DMS153 treated with DMSO at 0.1 percent for 48 hours (cell line): ENCODE results near the gene CHAC1.
A peak's percentile ranks its signal among the peaks of the same experiment; 100 is the strongest.

Experiments
- DNase-seq: peaks from one replicate; lab custom pipeline; 2025; ENCODE audit not compliant: unreplicated experiment; lab: John Stamatoyannopoulos, UW

CHAC1 gene

DNA sequence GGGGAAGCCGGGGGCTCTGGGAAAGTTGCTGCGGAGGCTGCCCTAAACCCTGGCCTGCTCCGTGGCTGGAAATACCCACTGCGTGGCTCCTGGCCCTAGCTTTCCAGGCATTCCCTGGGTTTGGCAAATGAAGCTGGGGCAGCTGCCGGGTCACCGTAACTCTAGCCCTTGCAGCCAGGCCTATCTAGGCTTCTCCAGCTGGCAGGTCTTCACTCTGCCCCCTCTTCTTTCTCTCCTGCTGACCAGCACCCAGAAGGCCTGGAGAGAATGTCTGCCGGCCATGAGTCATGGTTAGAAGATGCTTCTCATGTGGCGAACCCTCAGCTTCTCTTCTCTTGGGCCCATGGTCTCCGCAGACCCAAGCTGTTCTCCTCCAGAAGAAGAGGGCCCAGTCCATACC lies 29.7 kb upstream of the CHAC1 start:
- DNase-seq: no peak

DNA sequence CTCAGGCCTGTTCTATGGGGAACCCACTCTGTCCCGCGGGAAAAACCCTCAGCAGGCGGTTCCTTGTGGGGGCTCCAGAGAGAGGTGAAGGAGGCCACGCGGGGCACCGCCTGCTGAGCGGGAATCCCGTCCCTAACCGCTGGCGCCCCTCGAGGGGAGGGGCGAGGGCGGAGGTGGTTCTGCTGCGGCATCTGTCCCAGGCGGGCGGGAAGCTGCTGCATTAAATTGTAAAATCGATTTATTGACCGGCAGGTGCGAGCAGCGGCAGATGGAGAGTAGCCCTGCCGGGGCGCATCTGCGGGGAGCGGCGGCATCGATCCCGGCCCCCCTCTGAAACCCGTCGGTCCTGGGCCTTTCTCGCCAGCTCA lies 27.8 kb upstream of the CHAC1 start:
- DNase-seq: no peak

DNA sequence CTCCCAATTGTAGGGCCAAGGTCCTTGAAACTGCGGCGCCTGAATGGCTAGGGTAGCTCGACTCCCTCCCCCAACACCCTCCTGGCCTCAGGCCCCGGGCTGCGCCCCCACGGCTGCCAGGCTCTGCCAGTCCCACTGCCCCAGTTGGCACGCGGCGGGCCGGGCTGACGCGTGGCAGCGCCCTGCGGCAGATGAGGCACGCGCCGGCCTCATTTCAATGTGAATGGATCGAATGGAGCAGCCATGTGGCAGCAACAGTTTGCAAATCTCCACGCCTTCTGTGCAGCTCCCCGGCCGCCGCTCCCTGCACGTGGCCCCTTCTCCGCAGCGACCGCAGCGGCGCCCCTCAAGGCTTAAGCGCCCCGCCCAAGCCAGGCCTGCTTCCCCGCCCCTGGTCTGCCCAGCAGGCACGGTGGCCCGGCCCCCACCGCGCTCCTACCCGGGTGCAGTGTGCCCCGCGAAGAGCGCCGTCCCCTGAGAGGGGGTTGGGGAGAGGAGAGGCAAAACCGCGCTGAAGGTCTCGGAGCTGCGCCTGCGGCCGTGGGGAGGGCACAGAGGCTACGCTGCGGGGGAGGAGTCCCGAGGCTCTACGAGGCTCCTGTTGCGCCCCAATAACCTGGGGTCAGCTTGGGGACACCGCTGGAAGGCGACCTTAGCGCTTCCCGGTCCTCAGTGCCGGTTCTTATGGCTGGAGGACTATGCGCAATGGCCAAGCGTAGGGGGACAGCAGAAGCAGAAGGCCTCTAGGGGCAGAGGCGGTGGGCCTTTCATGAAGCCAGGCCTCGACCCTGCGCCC lies 27.2 kb upstream of the CHAC1 start:
- DNase-seq: no peak

DNA sequence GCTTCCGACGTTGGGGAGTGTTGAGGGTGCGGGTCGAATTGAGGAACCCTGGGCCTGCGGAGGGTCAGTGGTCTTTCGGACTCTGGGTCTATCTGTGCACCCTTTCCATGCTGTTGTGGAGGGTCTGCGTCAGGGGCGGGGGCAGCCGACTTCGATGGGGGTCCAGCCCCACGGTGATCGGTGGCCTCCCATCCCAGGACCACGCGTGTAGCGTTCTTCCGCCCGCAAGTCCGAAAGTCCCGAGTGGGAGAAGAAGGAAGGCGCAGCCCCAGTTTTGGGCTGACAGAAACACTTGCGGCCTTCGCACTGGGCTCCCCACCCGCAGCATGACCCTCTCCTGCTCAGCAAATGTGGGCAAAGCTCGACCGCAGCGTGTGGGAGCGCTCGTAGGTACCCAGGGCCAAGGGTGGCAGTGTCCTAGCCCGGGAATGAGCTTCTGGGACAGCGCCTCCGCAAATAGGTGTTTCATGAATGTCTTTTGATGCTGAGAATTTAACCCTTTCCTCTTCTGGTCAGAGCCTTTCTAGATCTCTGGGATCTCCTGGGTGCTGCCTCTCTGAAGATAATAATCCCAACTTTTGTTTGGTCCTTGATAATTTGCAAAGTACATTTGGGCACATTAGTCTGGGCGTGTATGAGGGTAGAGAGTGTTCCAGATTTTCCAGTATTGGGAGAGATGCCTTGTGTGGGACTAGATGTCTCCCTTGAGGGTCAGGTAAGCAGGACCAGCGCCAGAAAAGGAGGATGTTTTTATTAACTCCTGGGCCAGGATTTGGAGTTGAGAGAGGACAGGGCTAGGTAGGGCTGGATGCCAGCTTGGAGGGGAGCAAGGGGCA lies 26.4 kb upstream of the CHAC1 start:
- DNase-seq: no peak

DNA sequence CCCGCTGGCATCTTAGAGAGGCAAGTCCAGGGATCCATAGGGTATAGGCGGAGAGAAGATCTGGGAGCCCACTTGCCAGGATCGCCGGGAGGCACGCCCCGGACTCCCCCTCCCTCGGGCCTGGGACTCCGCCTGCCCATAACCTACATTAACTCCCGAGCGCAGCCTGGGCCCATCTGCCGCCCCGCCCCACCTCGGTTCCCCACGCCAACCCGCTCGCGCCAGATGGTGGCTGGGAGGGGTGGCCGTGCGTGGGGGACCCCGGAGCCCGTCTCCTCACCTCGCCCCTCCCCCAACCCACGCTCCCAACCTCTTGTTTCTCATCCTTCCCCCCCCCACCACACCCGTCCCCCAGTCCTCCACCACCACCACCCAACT lies 25.8 kb upstream of the CHAC1 start:
- no peak for DNase-seq

DNA sequence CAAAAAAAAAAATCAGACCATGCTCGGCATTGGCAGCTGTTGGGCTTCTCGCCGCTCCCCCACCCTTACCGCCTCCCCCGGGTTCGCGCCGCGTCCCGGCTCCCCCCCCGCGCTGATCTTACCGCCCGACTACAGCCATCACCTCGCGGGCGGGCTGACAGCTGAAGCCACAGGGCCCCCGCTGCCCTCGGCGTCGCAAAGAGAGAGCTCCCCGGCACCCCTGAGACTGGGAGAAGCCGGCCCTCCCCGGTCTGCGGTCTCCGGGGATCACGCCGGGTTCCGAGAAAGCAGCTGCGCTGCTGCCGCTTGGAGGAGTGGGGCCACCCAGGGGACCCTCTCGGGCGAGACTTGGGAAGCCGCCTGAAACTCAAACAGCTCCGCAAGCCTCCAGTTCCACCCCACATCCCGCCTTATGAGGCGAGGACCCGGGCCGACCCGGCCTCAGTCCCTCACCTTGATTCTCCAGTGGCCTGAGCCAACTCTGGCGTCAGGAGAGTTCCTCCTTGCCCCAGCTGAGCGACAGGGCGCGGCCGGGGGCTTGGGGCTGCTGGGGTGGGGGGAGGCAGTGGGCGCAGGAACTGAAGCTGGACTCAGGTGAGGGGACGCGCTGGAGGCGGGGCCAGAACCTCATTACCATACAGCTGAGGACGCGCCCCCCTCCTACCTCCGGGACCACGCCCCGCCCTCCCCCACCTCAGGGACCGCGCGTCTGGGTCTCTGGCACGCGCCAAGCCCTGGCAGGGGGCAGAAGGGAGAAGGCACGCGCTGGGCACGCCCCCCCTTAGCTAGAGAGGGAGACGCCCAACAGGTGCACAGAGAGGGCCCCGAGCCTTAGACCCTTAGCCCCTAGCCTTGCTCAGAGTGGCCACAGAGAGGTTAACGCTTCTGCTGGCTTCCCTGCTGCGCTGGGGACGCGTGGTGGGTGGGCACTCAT lies 25.1 kb upstream of the CHAC1 start:
- DNase-seq: no peak

DNA sequence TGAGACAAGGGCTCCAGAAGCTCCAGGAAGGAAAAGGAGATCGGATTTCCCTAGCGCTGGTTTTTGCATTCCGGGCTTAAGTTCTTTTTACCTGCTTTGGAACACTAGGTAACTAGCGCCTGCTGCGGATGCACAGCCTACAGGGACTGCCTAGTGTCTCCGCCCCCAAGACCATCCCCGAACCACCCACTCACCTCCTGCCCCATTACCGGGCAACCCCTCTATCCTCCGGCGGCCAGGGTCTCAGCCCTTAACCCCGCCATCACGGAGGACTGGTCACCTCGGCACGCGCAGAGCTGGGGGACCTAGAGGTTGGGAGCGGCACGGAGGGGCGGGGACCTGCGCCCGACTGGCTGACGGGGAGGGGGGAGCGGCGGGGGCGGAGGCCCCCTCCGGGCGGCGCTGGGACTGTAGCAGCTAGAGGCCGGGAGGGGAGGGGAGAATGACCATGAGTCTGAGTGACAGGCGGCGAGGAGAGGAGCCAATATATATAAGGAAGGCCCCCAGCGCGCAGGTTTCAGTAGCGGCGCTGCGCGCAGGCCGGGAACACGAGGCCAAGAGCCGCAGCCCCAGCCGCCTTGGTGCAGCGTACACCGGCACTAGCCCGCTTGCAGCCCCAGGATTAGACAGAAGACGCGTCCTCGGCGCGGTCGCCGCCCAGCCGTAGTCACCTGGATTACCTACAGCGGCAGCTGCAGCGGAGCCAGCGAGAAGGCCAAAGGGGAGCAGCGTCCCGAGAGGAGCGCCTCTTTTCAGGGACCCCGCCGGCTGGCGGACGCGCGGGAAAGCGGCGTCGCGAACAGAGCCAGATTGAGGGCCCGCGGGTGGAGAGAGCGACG lies 24.2 kb upstream of the CHAC1 start, which contains the start of gene DLL4:
Gene DLL4, plus strand, starts transcription at position 520 of the 839 bp plus-strand sequence. CDS start 329 bp downstream, outside the sequence.
- DNase-seq: peak; percentile 47

DNA sequence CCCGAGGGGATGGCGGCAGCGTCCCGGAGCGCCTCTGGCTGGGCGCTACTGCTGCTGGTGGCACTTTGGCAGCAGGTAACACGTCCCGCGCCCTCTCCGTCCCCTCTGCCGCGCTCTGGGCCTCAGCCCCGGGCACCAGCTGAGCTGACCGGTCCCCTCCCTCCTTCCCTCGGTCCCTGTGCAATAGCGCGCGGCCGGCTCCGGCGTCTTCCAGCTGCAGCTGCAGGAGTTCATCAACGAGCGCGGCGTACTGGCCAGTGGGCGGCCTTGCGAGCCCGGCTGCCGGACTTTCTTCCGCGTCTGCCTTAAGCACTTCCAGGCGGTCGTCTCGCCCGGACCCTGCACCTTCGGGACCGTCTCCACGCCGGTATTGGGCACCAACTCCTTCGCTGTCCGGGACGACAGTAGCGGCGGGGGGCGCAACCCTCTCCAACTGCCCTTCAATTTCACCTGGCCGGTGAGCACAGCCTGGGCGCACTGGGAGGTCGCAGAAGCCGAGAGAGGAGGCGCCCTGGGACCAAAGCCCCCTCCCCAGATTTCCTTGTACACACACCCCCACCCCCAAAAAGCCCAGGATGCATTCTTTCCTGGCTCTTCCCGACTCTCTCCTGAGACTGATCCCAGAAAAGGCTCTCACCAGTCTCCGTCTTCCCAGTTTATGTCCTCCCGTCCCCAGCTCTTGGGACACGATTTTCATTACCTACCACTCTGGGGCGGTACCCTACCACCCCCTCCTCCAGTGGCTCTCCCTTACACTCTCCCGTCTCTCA lies 23.4 kb upstream of the CHAC1 start:
- DNase-seq: no peak

DNA sequence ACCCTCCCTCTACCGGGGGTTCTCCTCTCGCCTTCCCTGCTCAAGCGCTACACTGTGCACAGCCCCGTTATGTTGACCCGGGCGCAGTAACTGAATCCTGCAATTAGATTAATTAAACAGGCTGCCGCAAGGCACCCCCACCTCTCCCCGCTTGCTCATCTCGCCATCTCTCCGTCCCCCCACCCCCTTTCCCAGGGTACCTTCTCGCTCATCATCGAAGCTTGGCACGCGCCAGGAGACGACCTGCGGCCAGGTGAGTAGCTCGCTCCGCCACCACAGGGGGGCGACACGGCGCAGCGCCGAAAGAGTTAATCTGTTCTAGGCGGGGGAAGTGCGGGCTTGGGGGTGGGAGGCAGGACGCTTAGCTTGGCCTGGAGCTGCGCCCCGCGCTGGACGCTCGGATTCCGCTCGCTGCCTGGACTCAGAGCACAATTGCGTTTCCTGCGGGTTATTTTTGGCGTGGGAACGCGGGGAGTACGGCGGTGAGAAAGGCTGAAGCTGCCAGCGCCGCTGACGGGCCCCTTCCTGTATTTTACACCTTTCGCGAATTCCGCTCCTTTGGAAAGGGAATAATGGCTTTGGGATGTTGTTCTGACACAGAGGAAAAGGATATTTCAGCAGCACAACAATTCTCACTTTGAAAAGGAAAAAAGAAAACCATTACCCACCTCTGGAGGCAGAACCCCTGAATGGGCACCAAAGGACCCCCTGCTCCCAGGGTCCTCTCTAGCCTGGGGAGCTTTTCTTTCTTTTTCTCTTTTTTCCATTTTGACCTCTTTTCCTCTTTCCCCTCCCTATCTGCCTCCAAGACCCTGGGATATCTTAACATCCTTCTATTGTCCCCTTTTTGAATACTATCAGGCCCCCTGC lies 22.6 kb upstream of the CHAC1 start:
- no peak for DNase-seq

DNA sequence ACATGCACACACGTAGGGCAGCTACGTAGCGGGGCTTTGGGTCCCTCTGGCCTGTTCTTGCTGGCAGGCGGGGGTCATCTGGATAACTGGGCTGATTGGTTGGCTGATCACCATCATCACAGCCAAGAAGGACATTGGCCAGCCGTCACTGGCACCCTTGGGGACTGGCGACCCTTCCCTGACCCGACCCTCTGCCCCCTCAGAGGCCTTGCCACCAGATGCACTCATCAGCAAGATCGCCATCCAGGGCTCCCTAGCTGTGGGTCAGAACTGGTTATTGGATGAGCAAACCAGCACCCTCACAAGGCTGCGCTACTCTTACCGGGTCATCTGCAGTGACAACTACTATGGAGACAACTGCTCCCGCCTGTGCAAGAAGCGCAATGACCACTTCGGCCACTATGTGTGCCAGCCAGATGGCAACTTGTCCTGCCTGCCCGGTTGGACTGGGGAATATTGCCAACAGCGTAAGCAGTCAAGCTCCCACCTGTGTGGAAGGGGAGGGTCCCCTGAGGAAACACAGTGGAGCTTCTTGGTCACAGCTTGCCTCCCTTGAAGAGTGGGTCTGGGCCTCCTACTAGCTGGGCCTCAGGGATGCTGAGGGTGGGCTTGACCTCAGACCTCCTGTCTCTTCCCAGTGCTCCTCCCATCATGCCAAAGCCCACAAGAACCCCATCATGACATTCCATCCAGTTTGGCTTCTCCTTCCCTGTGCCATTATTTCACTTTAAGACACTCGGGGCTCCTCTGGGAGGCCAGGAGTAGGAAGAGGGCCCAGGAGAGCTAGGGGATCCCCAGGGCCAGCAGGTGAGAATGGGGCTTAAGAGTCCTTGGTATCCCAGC lies 21.8 kb upstream of the CHAC1 start:
- DNase-seq: no peak

DNA sequence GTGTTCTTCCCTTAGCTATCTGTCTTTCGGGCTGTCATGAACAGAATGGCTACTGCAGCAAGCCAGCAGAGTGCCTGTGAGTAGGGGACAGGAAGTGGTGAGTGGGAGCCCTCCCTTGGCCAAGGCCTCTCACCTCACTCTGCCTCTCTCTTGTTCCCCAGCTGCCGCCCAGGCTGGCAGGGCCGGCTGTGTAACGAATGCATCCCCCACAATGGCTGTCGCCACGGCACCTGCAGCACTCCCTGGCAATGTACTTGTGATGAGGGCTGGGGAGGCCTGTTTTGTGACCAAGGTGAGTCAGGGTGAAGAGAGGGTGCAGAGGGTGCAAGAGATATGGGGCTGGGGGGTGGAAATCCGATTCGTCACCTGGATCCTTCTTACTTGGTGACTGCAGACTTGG lies 21.1 kb upstream of the CHAC1 start:
- peak; percentile 16 for DNase-seq

DNA sequence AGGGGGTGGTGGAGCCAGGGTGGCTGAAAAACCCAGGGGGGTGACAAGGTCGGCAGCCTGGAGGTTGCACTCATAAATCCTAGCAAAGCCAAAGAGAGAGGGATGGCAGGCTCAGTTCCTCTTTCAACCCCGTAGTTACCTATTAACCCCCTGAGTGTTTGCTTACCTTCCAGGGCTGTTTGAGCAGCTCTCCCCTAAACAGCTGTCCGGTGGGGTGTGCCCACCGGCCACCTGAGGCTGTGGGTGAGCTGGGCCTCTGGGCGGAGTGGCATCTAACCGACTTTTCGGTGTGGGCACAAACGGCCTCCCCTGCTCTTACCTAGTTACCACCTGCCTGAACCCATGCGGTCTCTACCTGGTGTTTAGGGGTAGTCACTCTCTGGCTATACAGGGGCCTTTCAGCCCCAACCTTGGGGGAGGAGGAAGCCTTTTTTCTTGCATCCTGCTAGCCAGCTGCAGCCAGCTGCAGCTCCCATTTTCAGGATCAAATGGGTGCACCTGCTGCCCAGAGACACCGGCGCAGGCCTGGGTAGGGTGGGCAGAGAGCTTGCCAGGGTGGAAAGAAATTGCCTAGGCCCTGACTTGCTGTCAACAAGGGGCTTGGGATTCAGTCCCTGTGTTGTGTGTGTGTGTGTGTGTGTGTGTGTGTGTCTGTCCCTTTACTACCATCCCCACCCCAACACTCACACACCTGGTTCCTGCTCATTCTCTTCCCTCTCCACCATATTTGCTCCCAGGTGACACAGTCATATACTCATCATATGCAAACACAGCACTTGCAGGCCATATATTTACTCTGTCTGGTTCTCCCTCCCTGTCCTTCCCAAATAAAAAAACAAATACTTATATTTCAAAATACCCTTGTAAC lies 20.4 kb upstream of the CHAC1 start:
- peak; percentile 33 for DNase-seq

DNA sequence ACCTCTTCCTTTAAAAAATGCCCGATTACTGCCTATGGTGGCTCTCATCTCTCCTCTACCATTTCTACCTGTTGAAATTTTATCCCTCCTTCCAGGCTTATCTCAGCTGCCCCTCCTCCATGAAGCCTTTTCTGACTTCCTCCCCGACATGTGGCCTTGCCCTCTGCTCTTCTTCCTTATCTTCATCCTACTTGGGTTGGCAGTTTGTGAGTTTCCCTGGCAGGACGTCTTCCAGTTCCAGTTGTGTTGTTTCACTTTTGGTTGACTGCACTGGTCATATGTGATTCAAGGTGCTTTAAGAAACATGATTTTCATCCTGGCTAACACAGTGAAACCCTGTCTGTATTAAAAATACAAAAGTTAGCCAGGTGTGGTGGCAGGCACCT lies 19.8 kb upstream of the CHAC1 start:
- no peak for DNase-seq

DNA sequence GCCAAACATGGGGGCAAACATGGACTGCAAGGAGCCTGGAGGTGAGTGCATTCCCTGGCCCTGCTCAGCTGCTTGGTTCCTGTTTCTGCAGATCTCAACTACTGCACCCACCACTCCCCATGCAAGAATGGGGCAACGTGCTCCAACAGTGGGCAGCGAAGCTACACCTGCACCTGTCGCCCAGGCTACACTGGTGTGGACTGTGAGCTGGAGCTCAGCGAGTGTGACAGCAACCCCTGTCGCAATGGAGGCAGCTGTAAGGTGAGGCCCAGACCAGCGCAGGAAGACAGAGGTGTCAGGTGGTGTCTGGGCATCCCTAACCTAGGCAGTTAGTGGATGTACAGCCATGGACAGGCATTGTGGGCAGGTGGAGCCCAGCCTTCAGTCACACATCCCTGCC lies 18.8 kb upstream of the CHAC1 start:
- no peak for DNase-seq

DNA sequence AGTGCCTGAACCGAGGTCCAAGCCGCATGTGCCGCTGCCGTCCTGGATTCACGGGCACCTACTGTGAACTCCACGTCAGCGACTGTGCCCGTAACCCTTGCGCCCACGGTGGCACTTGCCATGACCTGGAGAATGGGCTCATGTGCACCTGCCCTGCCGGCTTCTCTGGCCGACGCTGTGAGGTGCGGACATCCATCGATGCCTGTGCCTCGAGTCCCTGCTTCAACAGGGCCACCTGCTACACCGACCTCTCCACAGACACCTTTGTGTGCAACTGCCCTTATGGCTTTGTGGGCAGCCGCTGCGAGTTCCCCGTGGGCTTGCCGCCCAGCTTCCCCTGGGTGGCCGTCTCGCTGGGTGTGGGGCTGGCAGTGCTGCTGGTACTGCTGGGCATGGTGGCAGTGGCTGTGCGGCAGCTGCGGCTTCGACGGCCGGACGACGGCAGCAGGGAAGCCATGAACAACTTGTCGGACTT lies 17.0 kb upstream of the CHAC1 start:
- no peak for DNase-seq

DNA sequence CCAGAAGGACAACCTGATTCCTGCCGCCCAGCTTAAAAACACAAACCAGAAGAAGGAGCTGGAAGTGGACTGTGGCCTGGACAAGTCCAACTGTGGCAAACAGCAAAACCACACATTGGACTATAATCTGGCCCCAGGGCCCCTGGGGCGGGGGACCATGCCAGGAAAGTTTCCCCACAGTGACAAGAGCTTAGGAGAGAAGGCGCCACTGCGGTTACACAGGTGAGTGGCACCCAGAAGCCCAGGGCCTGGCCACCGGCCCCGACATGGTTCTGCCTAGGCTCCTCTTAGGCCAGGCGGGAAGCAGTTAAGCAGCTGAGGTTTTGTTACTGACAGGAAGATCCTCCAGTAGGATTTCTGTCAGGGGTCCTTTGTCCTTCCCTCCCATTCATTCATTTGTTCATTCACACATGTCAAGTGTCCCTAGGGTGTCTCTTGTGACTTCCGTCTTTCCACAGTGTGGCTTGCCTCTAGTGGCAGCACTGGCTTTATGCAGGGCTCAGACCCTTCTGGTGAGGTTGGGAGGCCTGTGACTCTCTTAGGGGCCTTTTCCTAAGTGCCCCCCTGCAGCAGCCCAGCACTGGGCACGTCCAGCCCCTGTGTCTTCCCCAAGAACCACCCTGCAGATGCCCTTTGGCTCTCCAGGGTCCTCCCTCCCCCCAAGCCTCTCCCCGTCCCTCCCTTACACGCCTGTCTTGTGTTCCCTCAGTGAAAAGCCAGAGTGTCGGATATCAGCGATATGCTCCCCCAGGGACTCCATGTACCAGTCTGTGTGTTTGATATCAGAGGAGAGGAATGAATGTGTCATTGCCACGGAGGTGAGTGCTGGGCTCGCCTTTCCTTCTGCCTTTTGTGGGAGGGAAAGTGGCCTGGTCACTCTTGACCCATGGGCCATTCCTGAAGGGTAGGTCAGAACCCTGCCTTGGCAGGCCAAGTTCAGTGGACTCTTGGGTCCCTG lies 16.3 kb upstream of the CHAC1 start:
- no peak for DNase-seq
